Medulla oblongata (tissue), 1 donor: Measurements from ENCODE around the gene BAIAP2.
"Not testable (repeated sequence)": the region's sequence is repeated elsewhere in the genome, so short reads cannot be mapped to it uniquely, and the experiment has no call there.

Source experiments
- DNase-seq: peaks from one replicate; pipeline ENCODE4 v3.0.0-alpha.2; 2015; ENCODE audit errors: extremely low spot score

The BAIAP2 gene

GRCh38 chr17:81002013-81002384 is 33.0 kb upstream of the BAIAP2 start:
- DNase-seq, result no peak

- no peak for DNase-seq
These were observed 32.3 kb upstream of the BAIAP2 start for GRCh38 chr17:81002409-81003361.

- DNase-seq, result no peak
These were observed 31.1 kb upstream of the BAIAP2 start for GRCh38 chr17:81003711-81004475.

- no peak for DNase-seq
These were observed 28.1 kb upstream of the BAIAP2 start for GRCh38 chr17:81006891-81007290.

GRCh38 chr17:81008140-81008539 is 26.8 kb upstream of the BAIAP2 start:
- no peak for DNase-seq

- no peak for DNase-seq
These were observed 25.8 kb upstream of the BAIAP2 start for GRCh38 chr17:81009136-81009535.

- DNase-seq, result no peak
These were observed 24.0 kb upstream of the BAIAP2 start for GRCh38 chr17:81010935-81011334.

GRCh38 chr17:81011951-81012350 is 23.0 kb upstream of the BAIAP2 start:
- no peak for DNase-seq

GRCh38 chr17:81012574-81013447 is 22.1 kb upstream of the BAIAP2 start:
- no peak for DNase-seq

- DNase-seq, result no peak
These were observed 21.3 kb upstream of the BAIAP2 start for GRCh38 chr17:81013642-81014041.

GRCh38 chr17:81015136-81015535 is 19.8 kb upstream of the BAIAP2 start:
- no peak for DNase-seq

GRCh38 chr17:81016575-81016974 is 18.4 kb upstream of the BAIAP2 start:
- no peak for DNase-seq

- DNase-seq, result not testable (repeated sequence)
These were observed 17.6 kb upstream of the BAIAP2 start for GRCh38 chr17:81017330-81017729.

GRCh38 chr17:81018044-81018802 is 16.7 kb upstream of the BAIAP2 start:
- DNase-seq, result peak; percentile 52

- DNase-seq, result no peak
These were observed 15.1 kb upstream of the BAIAP2 start for GRCh38 chr17:81019563-81020442.

GRCh38 chr17:81020443-81020766 is 14.5 kb upstream of the BAIAP2 start:
- no peak for DNase-seq

- peak; percentile 48 for DNase-seq
These were observed 14.0 kb upstream of the BAIAP2 start for GRCh38 chr17:81020767-81021497.

- DNase-seq, result no peak
These were observed 13.2 kb upstream of the BAIAP2 start for GRCh38 chr17:81021531-81022343.

- DNase-seq, result no peak
These were observed 12.6 kb upstream of the BAIAP2 start for GRCh38 chr17:81022344-81022676.
